B cell (primary cell): ENCODE measurements around the gene TSEN34. TPM values are rescaled to one million over a fixed set of nuclear protein-coding genes. Genes with fewer than 3 reads are reported as not detected.

Experiments
- ATAC-seq: fragments of 200-7000 bp; cut with Tn5 transposase; one replicate; pipeline ENCODE4 v1.10.0; 2021; ENCODE audit warnings: low read depth, mild to moderate bottlenecking, moderate number of reproducible peaks, moderate library complexity
- CTCF ChIA-PET: fragments of 350-600 bp; sonication (Branson Sonifier 250); formaldehyde crosslinking; loops from one replicate; lab custom pipeline; 2021; ENCODE audit warnings: antibody characterized with exemption, inconsistent platforms; lab: Charles Lee
- POLR2A ChIA-PET: fragments of 350-600 bp; sonication (Branson Sonifier 250); formaldehyde crosslinking; loops from one replicate; lab custom pipeline; 2021; ENCODE audit warnings: antibody characterized with exemption; lab: Charles Lee
- DNase-seq: peaks from one replicate; pipeline ENCODE4 v3.0.0; 2013
- H2AFZ ChIP-seq: 2 replicates; pipeline ENCODE4 v1.6.1; 2012; ENCODE audit warnings: mild to moderate bottlenecking, low read depth, low read length; ENCODE audit not compliant: insufficient read depth, poor library complexity, severe bottlenecking
- H3K27ac ChIP-seq, 2 donors: 1 replicate in 1 of 2; 2 replicates in 1 of 2; pipeline ENCODE4 v1.5.1; 2012 to 2013; ENCODE audit warnings: low read length in 2 of 2, mild to moderate bottlenecking in 2 of 2, moderate library complexity in 1 of 2
- H3K27me3 ChIP-seq, 4 experiments: fragments of 200-600 bp in 1 of 4; sonication (generic) in 1 of 4; replicated peaks in 1 of 4; 1 replicate in 2 of 4; 2 replicates in 2 of 4; pipeline versions ENCODE4 v1.6.1 to v1.7.0; 2013 to 2016; ENCODE audit warnings: low read length in 3 of 4, mild to moderate bottlenecking in 2 of 4, mixed read lengths in 1 of 4, moderate library complexity in 1 of 4; ENCODE audit not compliant: insufficient read depth in 4 of 4, control insufficient read depth in 3 of 4; ENCODE audit errors: control extremely low read depth in 1 of 4
- H3K36me3 ChIP-seq, 2 experiments: replicated peaks in 1 of 2; 1 replicate in 1 of 2; 2 replicates in 1 of 2; pipeline versions ENCODE4 v1.6.1 to v1.7.1; 2013; ENCODE audit warnings: low read length in 1 of 2; ENCODE audit not compliant: insufficient read depth in 2 of 2, control insufficient read depth in 1 of 2; ENCODE audit errors: control extremely low read depth in 1 of 2, extremely low read depth in 1 of 2
- H3K4me1 ChIP-seq, 2 donors: fragments of 200-600 bp in 1 of 2; sonication (generic) in 1 of 2; 1 replicate in 1 of 2; 2 replicates in 1 of 2; pipeline versions ENCODE4 v1.5.1 to v1.6.1; 2013 to 2017; ENCODE audit warnings: low read length in 2 of 2; ENCODE audit not compliant: control insufficient read depth in 2 of 2, insufficient read depth in 2 of 2
- H3K4me2 ChIP-seq: replicated peaks from 2 replicates; pipeline ENCODE3; 2012; ENCODE audit warnings: mild to moderate bottlenecking, low read depth, low read length; ENCODE audit not compliant: poor library complexity, severe bottlenecking
- H3K4me3 ChIP-seq, 5 experiments: fragments of 200-600 bp in 1 of 5; sonication (generic) in 1 of 5; 1 replicate in 3 of 5; 2 replicates in 2 of 5; pipeline versions ENCODE4 v1.5.1 to v1.7.0; 2011 to 2016; ENCODE audit warnings: low read length in 4 of 5, mild to moderate bottlenecking in 4 of 5, low read depth in 2 of 5, control low read depth in 1 of 5, moderate library complexity in 1 of 5; ENCODE audit not compliant: insufficient read depth in 1 of 5; ENCODE audit errors: control extremely low read depth in 1 of 5, extremely low read depth in 1 of 5
- H3K79me2 ChIP-seq: fragments of 200-600 bp; sonication (generic); one replicate; pipeline ENCODE4 v1.6.0; 2016; ENCODE audit warnings: low read length; ENCODE audit not compliant: control insufficient read depth, insufficient read depth
- H3K9ac ChIP-seq: fragments of 200-600 bp; sonication (generic); 2 replicates; pipeline ENCODE4 v1.6.1; 2017; ENCODE audit warnings: mild to moderate bottlenecking, low read length, moderate library complexity
- H3K9me3 ChIP-seq, 3 donors: one replicate each; pipeline versions ENCODE4 v1.6.1 to v1.7.1; 2013; ENCODE audit warnings: low read length in 2 of 3; ENCODE audit not compliant: control insufficient read depth in 2 of 3, insufficient read depth in 1 of 3; ENCODE audit errors: control extremely low read depth in 1 of 3
- H4K20me1 ChIP-seq: 2 replicates; pipeline ENCODE4 v1.6.0; 2012; ENCODE audit warnings: mild to moderate bottlenecking, low read length; ENCODE audit not compliant: insufficient read depth, control insufficient read depth, poor library complexity, severe bottlenecking
- H3K27ac Mint-ChIP-seq: one replicate; pipeline ENCODE4 v1.8.0; 2021; ENCODE audit warnings: mixed read lengths
- H3K27me3 Mint-ChIP-seq: one replicate; pipeline ENCODE4 v1.8.0; 2021; ENCODE audit warnings: mixed read lengths
- H3K4me1 Mint-ChIP-seq: one replicate; pipeline ENCODE4 v1.8.0; 2021; ENCODE audit warnings: mixed read lengths
- H3K4me3 Mint-ChIP-seq: one replicate; pipeline ENCODE4 v1.8.0; 2021; ENCODE audit warnings: mixed read lengths
- H3K9me3 Mint-ChIP-seq: one replicate; pipeline ENCODE4 v1.8.0; 2022; ENCODE audit warnings: mixed read lengths; ENCODE audit not compliant: insufficient read depth
- EZH2 ChIP-seq: IDR thresholded peaks from 2 replicates; pipeline ENCODE4 v1.6.1; 2012; ENCODE audit warnings: borderline replicate concordance, low read depth, mild to moderate bottlenecking, moderate library complexity, low read length; ENCODE audit not compliant: insufficient read depth, poor library complexity, severe bottlenecking
- WGBS: methylation state at CpG from one replicate; pipeline ENCODE4 v1.1.5; 2013; ENCODE audit warnings: missing lambda C conversion rate; ENCODE audit not compliant: insufficient coverage; 5-methylcytosine and 5-hydroxymethylcytosine counted together
- intact Hi-C: fragments of 100-400 bp; cut with micrococcal nuclease; formaldehyde crosslinking; loops from one replicate; pipeline ENCODE4 v1.10.0; 2022
- polyA plus RNA-seq: library from polyadenylated mRNA; depleted of rRNA; stranded (reverse); fragments of >200 nt; gene quantifications from 2 replicates; pipeline ENCODE4 v1.2.3, GENCODE V29; 2012
- total RNA-seq, 2 donors: library from RNA; stranded (reverse); fragments of 120-200 nt in 1 of 2; gene quantifications; 1 replicate in 1 of 2; 2 replicates in 1 of 2; pipeline versions ENCODE4 v1.2.3 to v1.2.4, GENCODE V29; 2013 to 2022
- TF ChIP-seq, protein P1 (sequence below): fragments of 200-600 bp; IDR thresholded peaks from one replicate; pipeline ENCODE4 v1.8.0; 2022; ENCODE audit warnings: antibody characterized with exemption, mild to moderate bottlenecking

Gene TSEN34
- total and polyA plus RNA-seq, 2 donors (not counting 1 experiment from before 2014, with no cell fraction given), result 17.6 to 25.1 TPM

DNA sequence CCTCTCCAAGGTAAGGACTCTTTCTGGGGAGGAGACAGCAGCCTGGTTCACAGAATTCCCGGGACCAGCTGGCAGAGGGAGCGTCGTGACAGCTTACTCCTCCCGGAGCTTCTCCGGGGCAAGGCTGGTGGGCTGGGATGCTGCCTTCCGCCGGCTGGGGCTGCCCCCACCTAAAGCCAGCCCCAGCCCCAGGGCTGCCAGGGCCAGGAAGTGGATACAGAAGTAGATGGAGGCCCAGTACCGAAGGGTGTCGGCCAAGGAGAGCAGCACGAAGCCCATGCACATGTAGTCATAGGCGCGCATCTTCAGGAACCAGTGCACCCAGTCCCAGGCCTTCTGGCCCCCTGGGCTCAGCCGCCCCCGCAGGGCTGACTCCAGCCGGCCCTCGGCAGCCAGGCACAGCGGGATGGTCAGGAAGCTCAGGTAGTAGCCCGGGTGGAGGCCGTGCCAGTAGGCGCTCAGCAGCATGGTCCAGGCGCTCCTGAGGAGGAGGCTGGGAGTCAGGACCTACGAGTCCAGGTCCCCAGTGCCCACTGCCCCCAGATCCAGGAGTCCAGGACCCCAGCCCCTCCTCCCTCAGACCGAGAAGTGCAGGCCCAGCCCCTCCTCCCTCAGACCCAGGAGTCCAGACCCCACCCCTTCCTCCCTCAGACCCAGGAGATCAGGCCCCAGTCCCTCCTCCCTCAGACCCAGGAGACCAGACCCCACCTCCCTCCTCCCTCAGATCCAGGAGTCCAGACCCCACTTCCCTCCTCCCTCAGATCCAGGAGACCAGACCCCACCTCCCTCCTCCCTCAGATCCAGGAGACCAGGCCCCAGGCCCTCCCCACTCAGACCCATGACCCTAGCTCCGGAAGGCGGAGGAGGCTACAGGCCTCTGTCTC is 16.9 kb upstream of the TSEN34 start:
- no peak overlapping the region for H2AFZ ChIP-seq
- peaks cover 0 to 8% (median 0%) of the 10 kb centered on the region in 4 experiments for H3K27me3 ChIP-seq
- peaks cover 14 to 18% of the 10 kb centered on the region in 2 donors for H3K4me1 ChIP-seq
- no peak overlapping the region for H3K9ac ChIP-seq
- Mint-ChIP-seq H3K27me3 (no peaks in the 10 kb centered on the region), H3K27ac (no peak overlapping the region), H3K9me3 (no peaks in the 10 kb centered on the region), H3K4me3 (no peak overlapping the region), H3K4me1 (peaks cover 16% of the 10 kb centered on the region)
- no peaks in the 10 kb centered on the region for H3K9me3 ChIP-seq
- peaks cover 7% of the 10 kb centered on the region for H4K20me1 ChIP-seq
- H3K4me3 ChIP-seq, result no peak overlapping the region
- H3K79me2 ChIP-seq, result no peaks in the 10 kb centered on the region
- TF ChIP-seq, protein P1, sequence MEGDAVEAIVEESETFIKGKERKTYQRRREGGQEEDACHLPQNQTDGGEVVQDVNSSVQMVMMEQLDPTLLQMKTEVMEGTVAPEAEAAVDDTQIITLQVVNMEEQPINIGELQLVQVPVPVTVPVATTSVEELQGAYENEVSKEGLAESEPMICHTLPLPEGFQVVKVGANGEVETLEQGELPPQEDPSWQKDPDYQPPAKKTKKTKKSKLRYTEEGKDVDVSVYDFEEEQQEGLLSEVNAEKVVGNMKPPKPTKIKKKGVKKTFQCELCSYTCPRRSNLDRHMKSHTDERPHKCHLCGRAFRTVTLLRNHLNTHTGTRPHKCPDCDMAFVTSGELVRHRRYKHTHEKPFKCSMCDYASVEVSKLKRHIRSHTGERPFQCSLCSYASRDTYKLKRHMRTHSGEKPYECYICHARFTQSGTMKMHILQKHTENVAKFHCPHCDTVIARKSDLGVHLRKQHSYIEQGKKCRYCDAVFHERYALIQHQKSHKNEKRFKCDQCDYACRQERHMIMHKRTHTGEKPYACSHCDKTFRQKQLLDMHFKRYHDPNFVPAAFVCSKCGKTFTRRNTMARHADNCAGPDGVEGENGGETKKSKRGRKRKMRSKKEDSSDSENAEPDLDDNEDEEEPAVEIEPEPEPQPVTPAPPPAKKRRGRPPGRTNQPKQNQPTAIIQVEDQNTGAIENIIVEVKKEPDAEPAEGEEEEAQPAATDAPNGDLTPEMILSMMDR, result no peak
- TF ChIP-seq EZH2, result no peak
- peak; percentile 17 for DNase-seq
- peak overlapping the region; percentile 49 for H3K4me2 ChIP-seq
- intact Hi-C loops, result loop anchor here (1.0 kb wide), 1 partner anchor 15 kb away; the partner anchor contains the start of gene MBOAT7
- CTCF ChIA-PET, result interaction anchor here (0.9 to 8.5 kb wide), 3 partner anchors 16 to 58 kb away, joined by 3 to 50 read pairs (median 3); partner anchors contain the start of genes MBOAT7 and TSEN34
- ATAC-seq, result no peak
- no peak overlapping the region for H3K27ac ChIP-seq
- 91% methylated on average over 25 of the region's 25 CpGs for WGBS
- POLR2A ChIA-PET, result interaction anchor here (1.8 kb wide), 1 partner anchor 15 kb away, joined by 8 read pairs; the partner anchor contains the start of gene MBOAT7
- H3K36me3 ChIP-seq, result peaks cover 0 to 1% of the 10 kb centered on the region in 2 experiments
